ENCODE results near the gene ZBTB46. TPM values are rescaled to one million over a fixed set of nuclear protein-coding genes. Genes with fewer than 3 reads are reported as not detected.

ZBTB46 gene
- total RNA-seq, 2 donors from 2014 or later, result 0.39 to 1.2 TPM

GRCh38 chr20:63741676-63742380 is 89.2 kb downstream of the ZBTB46 start:
- Mint-ChIP-seq H3K9me3 (no peaks in the 10 kb centered on the region), H3K36me3 (no peaks in the 10 kb centered on the region), H3K27ac (no peak overlapping the region)
- DNase-seq (ENCODE audit: low spot score in 2 of 2) (no peak), ATAC-seq (no peak)

- Mint-ChIP-seq H3K27ac (no peak overlapping the region), H3K9me3 (no peaks in the 10 kb centered on the region), H3K36me3 (no peaks in the 10 kb centered on the region)
- DNase-seq (ENCODE audit: low spot score in 2 of 2), result no peak
- ATAC-seq, result no peak
These were observed 89.7 kb downstream of the ZBTB46 start for GRCh38 chr20:63741354-63741675.

- no peak overlapping the region for H3K27ac Mint-ChIP-seq
- H3K9me3 Mint-ChIP-seq, result no peaks in the 10 kb centered on the region
- ATAC-seq (peak in 1 of 2 donors; percentile 13), DNase-seq (ENCODE audit: low spot score in 2 of 2) (peak in 1 of 2 donors; percentile 41)
- H3K36me3 Mint-ChIP-seq, result no peaks in the 10 kb centered on the region
These were observed 90.3 kb downstream of the ZBTB46 start for GRCh38 chr20:63740627-63741353.

- Mint-ChIP-seq H3K36me3 (no peaks in the 10 kb centered on the region), H3K9me3 (no peaks in the 10 kb centered on the region), H3K27ac (no peak overlapping the region)
- DNase-seq (ENCODE audit: low spot score in 2 of 2), result no peak
- peak; percentile 10 to 16 for ATAC-seq
These were observed 90.9 kb downstream of the ZBTB46 start for GRCh38 chr20:63740070-63740626.

GRCh38 chr20:63739130-63740069 is 91.7 kb downstream of the ZBTB46 start, which contains the start of gene SLC2A4RG:
Gene SLC2A4RG, plus strand, starts transcription at chr20:63739776. Its CDS starts 137 bp downstream, at chr20:63739913.
- peak; percentile 71 to 78 for DNase-seq (ENCODE audit: low spot score in 2 of 2)
- no peak within 1 kb of the TSS for H3K27ac Mint-ChIP-seq
- H3K36me3 Mint-ChIP-seq, result no peaks in the 10 kb centered on the region
- no peaks in the 10 kb centered on the region for H3K9me3 Mint-ChIP-seq
- ATAC-seq, result peak; percentile 71 to 72

- DNase-seq (ENCODE audit: low spot score in 2 of 2) (no peak), ATAC-seq (no peak)
- no peaks in the 10 kb centered on the region for H3K9me3 Mint-ChIP-seq
These were observed 92.4 kb downstream of the ZBTB46 start for GRCh38 chr20:63738687-63739129.

GRCh38 chr20:63737945-63738686 is 92.9 kb downstream of the ZBTB46 start:
- DNase-seq (ENCODE audit: low spot score in 2 of 2) (no peak), ATAC-seq (peak in 1 of 2 donors; percentile 30)
- Mint-ChIP-seq H3K27ac (no peak overlapping the region), H3K9me3 (no peaks in the 10 kb centered on the region), H3K36me3 (peaks cover 7 to 10% of the 10 kb centered on the region in 2 donors)

More at GRCh38 chr20:63738687-63739129, 92.4 kb downstream of the ZBTB46 start:
- no peak overlapping the region for H3K27ac Mint-ChIP-seq
- peaks cover 5% of the 10 kb centered on the region in 2 donors for H3K36me3 Mint-ChIP-seq

- DNase-seq (ENCODE audit: low spot score in 2 of 2) (no peak), ATAC-seq (no peak)
- no peaks in the 10 kb centered on the region for H3K9me3 Mint-ChIP-seq
- no peak overlapping the region for H3K27ac Mint-ChIP-seq
- H3K36me3 Mint-ChIP-seq, result peaks cover 7 to 10% of the 10 kb centered on the region in 2 donors
These were observed 93.4 kb downstream of the ZBTB46 start for GRCh38 chr20:63737695-63737944.

- Mint-ChIP-seq H3K9me3 (no peaks in the 10 kb centered on the region), H3K36me3 (peaks cover 7 to 10% of the 10 kb centered on the region in 2 donors), H3K27ac (no peak overlapping the region)
- ATAC-seq (peak; percentile 39 to 46), DNase-seq (ENCODE audit: low spot score in 2 of 2) (peak in 1 of 2 donors; percentile 55)
These were observed 94.0 kb downstream of the ZBTB46 start for GRCh38 chr20:63736893-63737694.

GRCh38 chr20:63735859-63736718 is 95.0 kb downstream of the ZBTB46 start, which contains the start of gene LIME1:
Gene LIME1, plus strand, starts transcription at chr20:63736664. Its CDS starts 886 bp downstream, at chr20:63737550.
- peaks cover 7 to 10% of the 10 kb centered on the region in 2 donors for H3K36me3 Mint-ChIP-seq
- H3K9me3 Mint-ChIP-seq, result no peaks in the 10 kb centered on the region
- DNase-seq (ENCODE audit: low spot score in 2 of 2) (peak in 1 of 2 donors; percentile 54), ATAC-seq (peak; percentile 11 to 33)
- no peak within 1 kb of the TSS for H3K27ac Mint-ChIP-seq

GRCh38 chr20:63734946-63735858 is 95.9 kb downstream of the ZBTB46 start:
- H3K27ac Mint-ChIP-seq, result no peak overlapping the region
- H3K36me3 Mint-ChIP-seq, result peaks cover 7 to 10% of the 10 kb centered on the region in 2 donors
- no peaks in the 10 kb centered on the region for H3K9me3 Mint-ChIP-seq

GRCh38 chr20:63734111-63734945 is 96.7 kb downstream of the ZBTB46 start:
- H3K27ac Mint-ChIP-seq, result no peak overlapping the region
- DNase-seq (ENCODE audit: low spot score in 2 of 2) (no peak), ATAC-seq (no peak)
- H3K9me3 Mint-ChIP-seq, result no peaks in the 10 kb centered on the region
- H3K36me3 Mint-ChIP-seq, result peaks cover 10 to 11% of the 10 kb centered on the region in 2 donors

More at GRCh38 chr20:63734946-63735858, 95.9 kb downstream of the ZBTB46 start:
- ATAC-seq (no peak), DNase-seq (ENCODE audit: low spot score in 2 of 2) (no peak)

GRCh38 chr20:63733579-63734081 is 97.4 kb downstream of the ZBTB46 start:
- Mint-ChIP-seq H3K36me3 (peaks cover 10 to 13% of the 10 kb centered on the region in 2 donors), H3K9me3 (no peaks in the 10 kb centered on the region), H3K27ac (no peak overlapping the region)
- no peak for ATAC-seq
- no peak for DNase-seq (ENCODE audit: low spot score in 2 of 2)
